GM18858 (cell line): ENCODE measurements around the gene EIPR1.
"Not testable (repeated sequence)": the region's sequence is repeated elsewhere in the genome, so short reads cannot be mapped to it uniquely, and the experiment has no call there.

ENCODE experiments used
- ATAC-seq: cut with Tn5 transposase; IDR thresholded peaks from one replicate; pipeline ENCODE4 v1.9.1; 2021; ENCODE audit not compliant: unreplicated experiment

Gene EIPR1

DNA sequence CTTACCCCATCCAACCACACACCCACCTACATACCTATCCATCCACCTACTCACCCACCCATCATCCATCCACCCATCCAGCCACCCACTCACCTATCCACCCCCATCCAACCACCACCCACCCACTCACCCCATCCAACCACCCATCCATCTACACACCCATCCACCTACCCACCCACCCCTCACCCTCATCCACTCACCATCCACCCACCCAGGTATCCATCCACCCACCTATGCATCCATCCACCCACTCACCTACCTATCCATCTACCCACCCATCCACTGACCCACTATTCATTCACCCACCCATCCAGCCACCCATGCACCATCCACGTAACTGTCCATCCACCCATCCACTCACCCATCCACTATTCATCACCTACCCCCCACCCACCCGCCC lies 194.8 kb downstream of the EIPR1 start:
- no peak for ATAC-seq

GRCh38 chr2:3181416-3182010 lies 196.1 kb downstream of the EIPR1 start:
- no peak for ATAC-seq

GRCh38 chr2:3180909-3181221 lies 196.8 kb downstream of the EIPR1 start:
- ATAC-seq = not testable (repeated sequence)

DNA sequence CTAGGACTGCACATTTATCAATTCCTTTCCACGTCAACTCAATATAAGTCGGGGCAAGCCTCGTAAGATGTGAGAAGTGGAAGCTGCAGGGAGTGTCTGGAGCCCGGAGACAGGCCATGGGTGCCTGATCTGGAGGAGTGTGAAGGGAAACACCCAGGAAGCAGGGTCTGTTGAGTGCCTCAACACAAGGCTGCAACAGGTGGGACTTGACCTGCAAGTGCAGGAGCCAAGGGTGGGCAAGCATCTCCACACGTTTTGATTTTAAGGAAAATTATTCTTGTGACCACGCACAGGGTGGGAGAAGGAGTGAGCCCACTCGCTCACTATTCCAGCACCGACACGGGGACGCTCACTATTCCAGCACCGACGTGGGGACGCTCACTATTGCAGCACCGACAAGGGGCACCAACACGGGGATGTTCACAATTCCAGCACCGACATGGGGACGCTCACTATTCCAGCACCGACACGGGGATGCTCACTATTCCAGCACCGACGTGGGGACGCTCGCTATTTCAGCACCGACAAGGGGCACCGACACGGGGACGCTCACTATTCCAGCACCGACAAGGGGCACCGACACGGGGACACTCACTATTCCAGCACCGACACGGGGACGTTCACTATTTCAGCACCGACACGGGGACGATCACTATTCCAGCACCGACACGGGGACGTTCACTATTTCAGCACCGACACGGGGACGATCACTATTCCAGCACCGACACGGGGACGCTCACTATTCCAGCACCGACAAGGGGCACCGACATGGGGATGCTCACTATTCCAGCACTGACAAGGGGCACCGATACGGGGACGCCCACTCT lies 197.3 kb downstream of the EIPR1 start:
- ATAC-seq = no peak

DNA sequence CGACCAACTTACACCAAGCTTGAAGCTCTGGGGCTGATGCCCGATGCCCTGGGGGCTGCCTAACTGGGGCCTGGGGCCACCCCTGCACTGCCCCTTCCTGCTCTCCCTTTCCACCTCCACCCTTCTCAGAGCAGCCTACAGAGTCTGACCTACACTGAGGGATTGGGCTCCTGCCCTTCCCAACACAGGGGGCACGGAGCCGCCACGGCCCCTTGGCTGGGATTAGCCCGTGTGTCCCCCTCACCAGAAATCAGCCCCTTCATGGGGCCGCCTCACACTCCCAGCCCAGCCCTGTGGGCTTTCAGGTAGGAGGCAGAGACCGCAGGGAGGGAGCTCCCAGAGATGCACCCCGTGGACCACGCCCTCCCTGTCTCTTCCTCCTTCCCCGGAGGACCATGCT lies 198.0 kb downstream of the EIPR1 start:
- no peak for ATAC-seq

- ATAC-seq = no peak
Observed at GRCh38 chr2:3179208-3179607, 198.4 kb downstream of the EIPR1 start.

DNA sequence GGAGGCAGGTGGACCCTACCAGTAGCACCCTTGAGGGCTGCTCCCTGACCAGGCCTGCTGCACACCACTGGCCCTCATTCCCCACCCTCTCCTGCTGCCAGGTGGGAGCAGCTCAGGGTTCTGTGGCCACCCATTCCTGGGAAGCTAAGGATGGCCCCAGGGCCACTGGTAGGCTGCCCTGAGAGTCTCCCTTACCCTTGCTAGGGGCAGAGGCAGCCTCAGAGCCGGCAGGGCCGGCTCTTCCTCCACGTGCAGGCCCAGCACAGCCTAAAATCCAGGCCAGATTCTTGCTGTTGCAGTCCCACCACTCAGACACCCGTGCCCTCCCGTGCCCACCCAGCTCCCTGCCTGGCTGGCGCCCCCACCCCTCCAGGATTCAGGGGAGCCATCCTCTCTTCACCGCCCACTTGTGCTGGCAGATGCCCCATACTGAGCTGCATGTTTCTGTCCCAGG lies 199.0 kb downstream of the EIPR1 start:
- ATAC-seq = no peak

GRCh38 chr2:3177891-3178577 lies 199.6 kb downstream of the EIPR1 start:
- no peak for ATAC-seq

- no peak for ATAC-seq
Observed at GRCh38 chr2:3176869-3177255, 200.8 kb downstream of the EIPR1 start.

DNA sequence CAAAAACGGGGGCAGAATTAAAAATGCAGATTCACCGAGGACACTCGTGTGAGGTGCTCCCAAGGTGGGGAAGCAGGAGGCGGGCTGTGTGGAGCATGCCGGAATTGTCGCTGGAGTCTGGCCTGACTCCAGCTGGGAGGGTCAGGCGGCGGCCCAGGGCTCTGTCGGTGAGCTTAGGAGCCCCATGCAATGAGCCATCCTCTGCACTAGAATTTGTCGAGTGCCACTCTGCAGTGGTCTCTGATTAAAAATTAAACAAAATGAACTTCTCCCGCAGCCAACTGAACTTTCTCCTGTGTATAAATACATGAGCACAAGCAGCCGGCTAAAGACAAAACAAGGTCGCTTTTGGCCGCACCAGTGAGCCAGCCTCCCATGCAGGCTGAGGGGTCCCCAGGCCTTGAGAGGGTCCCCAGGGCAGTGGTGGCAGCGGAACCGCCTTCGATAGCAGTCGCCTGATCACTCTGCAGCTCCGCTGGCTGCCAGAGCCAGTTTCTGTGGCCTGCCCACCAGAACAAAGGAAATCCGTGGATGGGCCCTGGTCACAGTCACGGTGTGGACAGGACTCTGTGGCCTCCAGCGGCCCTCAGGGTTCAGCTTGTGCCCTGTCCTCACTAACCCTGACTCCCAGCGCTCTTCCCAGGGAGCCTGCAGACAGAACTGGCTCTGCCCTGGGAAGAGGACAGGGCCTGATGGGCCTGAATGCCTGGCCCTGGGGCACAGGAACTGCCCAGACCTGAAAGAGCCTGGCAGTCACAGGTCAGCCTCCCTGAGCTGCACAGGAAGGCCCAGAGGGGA lies 201.3 kb downstream of the EIPR1 start:
- ATAC-seq = no peak

DNA sequence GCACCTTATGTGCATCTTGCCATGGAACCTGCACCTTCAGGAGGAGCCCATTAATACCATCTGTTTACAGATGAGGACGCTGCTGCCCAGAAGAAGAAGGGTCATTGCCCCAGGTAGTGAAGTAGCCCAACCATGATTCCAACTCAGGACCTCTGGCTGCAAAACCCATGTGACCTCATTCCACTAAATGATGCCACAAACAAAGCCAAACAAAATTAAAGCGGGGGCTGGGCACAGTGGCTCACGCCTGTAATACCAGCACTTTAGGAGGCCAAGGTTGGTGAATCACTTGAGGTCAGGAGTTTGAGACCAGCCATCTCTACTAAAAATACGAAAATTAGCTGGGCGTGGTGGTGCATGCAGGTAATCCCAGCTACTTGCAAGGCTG lies 202.1 kb downstream of the EIPR1 start:
- ATAC-seq = no peak

- no peak for ATAC-seq
Observed at GRCh38 chr2:3174626-3175567, 202.7 kb downstream of the EIPR1 start.

DNA sequence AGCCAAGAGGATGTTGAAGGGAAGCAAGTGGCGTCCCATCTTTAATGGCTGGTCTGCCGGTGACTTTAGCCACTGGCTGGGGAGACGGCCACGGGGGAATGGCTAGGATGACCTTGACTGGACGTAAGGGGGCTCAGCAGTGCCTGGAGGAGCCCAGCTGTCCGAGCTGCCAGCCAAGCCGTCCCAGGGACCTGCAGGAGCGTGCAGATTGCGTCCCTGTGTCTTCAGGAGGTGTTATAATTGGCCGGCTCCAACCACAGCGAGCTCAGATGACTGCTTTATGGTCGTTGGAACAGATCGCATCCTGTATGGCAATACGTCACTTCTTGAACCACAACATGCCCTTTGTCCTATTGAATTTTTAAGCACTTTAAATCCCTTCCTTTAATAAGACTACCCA lies 204.6 kb downstream of the EIPR1 start:
- ATAC-seq = no peak

DNA sequence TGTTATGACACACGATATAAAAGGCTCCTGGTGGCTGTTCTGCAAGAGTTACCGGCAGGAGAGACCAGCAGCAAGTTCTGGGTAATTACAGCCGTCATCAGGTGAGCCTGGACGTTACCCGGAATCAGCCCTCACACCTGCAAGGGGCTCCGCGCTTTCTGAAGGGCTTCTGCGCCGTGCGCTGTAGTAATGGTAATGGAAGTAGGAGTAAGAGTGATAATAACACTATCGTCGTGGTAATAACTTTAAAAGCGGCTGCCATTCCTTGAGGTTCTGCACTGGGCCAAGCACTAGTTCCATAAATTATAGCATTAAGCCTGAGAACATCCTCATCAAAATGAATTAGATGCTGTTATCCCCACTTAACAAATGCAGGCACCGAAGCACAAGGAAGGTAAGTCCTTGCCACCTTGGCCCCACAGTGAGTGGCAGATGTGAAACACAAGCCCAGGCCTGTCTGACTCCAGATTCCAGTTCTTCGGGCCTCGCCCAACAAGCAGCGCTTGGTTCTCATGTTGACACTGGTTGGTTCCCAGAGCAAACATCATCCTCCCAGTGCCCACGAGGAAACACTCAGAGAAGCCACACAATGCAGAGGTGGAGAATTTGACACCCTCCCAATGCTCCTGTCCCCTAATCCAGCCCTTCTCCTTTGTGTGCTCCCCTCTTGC lies 205.2 kb downstream of the EIPR1 start:
- no peak for ATAC-seq

GRCh38 chr2:3171564-3172264 lies 205.9 kb downstream of the EIPR1 start:
- ATAC-seq = no peak

- no peak for ATAC-seq
Observed at GRCh38 chr2:3170792-3171455, 206.7 kb downstream of the EIPR1 start.

DNA sequence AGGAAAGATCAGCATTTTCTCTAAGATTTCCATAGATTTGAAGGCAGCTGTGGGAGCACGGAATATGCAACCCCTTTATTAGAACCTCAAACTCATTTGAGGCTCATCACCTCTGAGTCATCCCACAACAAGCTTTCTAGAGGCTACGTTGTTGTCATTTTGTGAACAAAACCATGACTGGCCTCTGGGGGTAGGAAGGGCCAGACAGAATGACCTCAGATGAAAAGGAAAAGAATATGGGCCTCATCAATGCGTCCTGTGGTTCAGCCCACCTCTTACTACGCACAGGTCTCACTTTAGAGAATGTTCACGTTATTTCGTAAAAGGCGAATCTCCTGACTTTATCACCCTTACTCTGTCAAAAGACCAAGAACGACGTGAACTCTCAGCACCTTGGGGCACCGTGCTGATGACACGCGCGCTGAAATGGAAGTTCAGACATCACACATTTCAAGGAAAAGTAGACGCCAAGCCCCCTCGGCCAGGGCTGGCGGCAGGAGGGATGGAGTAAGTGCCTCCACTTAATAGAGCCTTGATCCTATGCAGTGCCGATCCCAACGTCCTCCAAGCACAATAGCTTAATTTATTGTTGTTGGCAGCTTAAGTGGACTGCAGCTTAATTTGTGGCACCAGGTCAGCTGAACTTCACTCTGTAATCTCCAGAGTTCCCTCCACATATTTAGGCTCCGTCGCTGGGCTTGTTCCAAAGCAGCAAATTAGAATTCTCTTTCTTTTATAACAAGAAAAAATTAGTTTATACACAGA lies 208.3 kb downstream of the EIPR1 start:
- ATAC-seq = no peak
